Neutrophil (primary cell): ENCODE results near the gene EIF4E3.

ENCODE experiments used
- H3K27ac ChIP-seq: fragments of 200-600 bp; sonication (generic); 2 replicates; pipeline ENCODE4 v1.5.1; 2016; ENCODE audit warnings: mild to moderate bottlenecking, moderate library complexity
- H3K27me3 ChIP-seq: fragments of 200-600 bp; sonication (generic); 2 replicates; pipeline ENCODE4 v1.6.0; 2016; ENCODE audit warnings: mild to moderate bottlenecking
- H3K36me3 ChIP-seq: fragments of 200-600 bp; sonication (generic); 2 replicates; pipeline ENCODE4 v1.5.1; 2017
- H3K4me1 ChIP-seq, 2 experiments: fragments of 200-600 bp in 1 of 2; sonication (generic) in 1 of 2; 1 replicate in 1 of 2; 2 replicates in 1 of 2; pipeline versions ENCODE4 v1.5.1 to v1.6.1; 2013 to 2016; ENCODE audit warnings: low read depth in 1 of 2, low read length in 1 of 2, mild to moderate bottlenecking in 1 of 2, moderate library complexity in 1 of 2; ENCODE audit not compliant: control insufficient read depth in 1 of 2, insufficient read depth in 1 of 2
- H3K4me3 ChIP-seq, 2 experiments: fragments of 200-600 bp in 1 of 2; sonication (generic) in 1 of 2; 1 replicate in 1 of 2; 2 replicates in 1 of 2; pipeline ENCODE4 v1.5.1; 2013 to 2016; ENCODE audit warnings: low read depth in 1 of 2, low read length in 1 of 2, mild to moderate bottlenecking in 1 of 2, moderate library complexity in 1 of 2
- H3K9me3 ChIP-seq: fragments of 200-600 bp; sonication (generic); 2 replicates; pipeline ENCODE4 v1.5.1; 2016
- CTCF ChIP-seq: fragments of 200-600 bp; sonication (generic); IDR thresholded peaks from 2 replicates; pipeline ENCODE4 v1.5.1; 2016; ENCODE audit warnings: antibody characterized with exemption

Gene EIF4E3

GRCh38 chr3:71655061-71655460 lies 70.1 kb downstream of the EIF4E3 start:
- Histone ChIP-seq H3K4me3 (no peak overlapping the region), H3K9me3 (no peaks in the 10 kb centered on the region), H3K27me3 (no peaks in the 10 kb centered on the region), H3K36me3 (peaks cover 8% of the 10 kb centered on the region), H3K4me1 (peaks cover 0 to 4% of the 10 kb centered on the region in 2 experiments), H3K27ac (no peak overlapping the region)
- no peak for TF ChIP-seq CTCF

- Histone ChIP-seq H3K36me3 (no peaks in the 10 kb centered on the region), H3K4me1 (peaks cover 1 to 6% of the 10 kb centered on the region in 2 experiments), H3K4me3 (no peak overlapping the region), H3K27me3 (no peaks in the 10 kb centered on the region), H3K27ac (no peak overlapping the region), H3K9me3 (no peaks in the 10 kb centered on the region)
- TF ChIP-seq CTCF, result no peak
Measured at GRCh38 chr3:71653414-71653807, 71.8 kb downstream of the EIF4E3 start.

GRCh38 chr3:71652781-71653413 lies 72.3 kb downstream of the EIF4E3 start:
- Histone ChIP-seq H3K4me1 (peaks cover 7 to 11% of the 10 kb centered on the region in 2 experiments), H3K27ac (no peak overlapping the region), H3K36me3 (no peaks in the 10 kb centered on the region), H3K27me3 (no peaks in the 10 kb centered on the region), H3K4me3 (no peak overlapping the region), H3K9me3 (no peaks in the 10 kb centered on the region)
- TF ChIP-seq CTCF, result no peak

- no peak for TF ChIP-seq CTCF
- no peaks in the 10 kb centered on the region for H3K36me3 ChIP-seq
- no peak overlapping the region for H3K4me3 ChIP-seq
- peaks cover 19 to 24% of the 10 kb centered on the region in 2 experiments for H3K4me1 ChIP-seq
- H3K9me3 ChIP-seq, result no peaks in the 10 kb centered on the region
- H3K27ac ChIP-seq, result no peak overlapping the region
- H3K27me3 ChIP-seq, result no peaks in the 10 kb centered on the region
Measured at GRCh38 chr3:71651625-71652024, 73.6 kb downstream of the EIF4E3 start.

DNA sequence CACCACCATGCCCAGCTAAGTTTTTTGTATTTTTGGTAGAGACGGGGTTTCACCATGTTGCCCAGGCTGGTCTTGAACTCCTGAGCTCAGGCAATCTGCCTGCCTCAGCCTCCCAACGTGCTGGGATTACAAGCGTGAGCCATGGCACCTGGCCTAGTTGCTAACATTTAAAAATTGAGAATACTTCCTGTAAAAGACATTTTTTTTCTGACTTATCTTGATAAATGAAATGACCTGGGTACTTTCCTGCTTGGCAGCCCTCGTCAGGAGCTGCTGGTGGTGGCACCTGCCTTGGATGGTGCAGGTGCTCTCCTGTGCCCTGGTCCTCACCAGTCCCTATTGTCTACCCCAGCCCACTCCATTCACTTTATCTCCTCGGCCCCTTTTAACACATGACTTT lies 74.8 kb downstream of the EIF4E3 start:
- no peak overlapping the region for H3K4me3 ChIP-seq
- no peaks in the 10 kb centered on the region for H3K27me3 ChIP-seq

More for the DNA sequence above, 74.8 kb downstream of the EIF4E3 start:
- no peak for TF ChIP-seq CTCF
- H3K9me3 ChIP-seq, result no peaks in the 10 kb centered on the region
- H3K4me1 ChIP-seq, result peaks cover 21 to 25% of the 10 kb centered on the region in 2 experiments
- H3K27ac ChIP-seq, result no peak overlapping the region
- no peaks in the 10 kb centered on the region for H3K36me3 ChIP-seq
